GM18861 (cell line): Measurements from ENCODE around the gene FAN1.

ENCODE experiments used
- ATAC-seq: cut with Tn5 transposase; IDR thresholded peaks from one replicate; pipeline ENCODE4 v1.9.1; 2021; ENCODE audit not compliant: unreplicated experiment

Gene FAN1

DNA sequence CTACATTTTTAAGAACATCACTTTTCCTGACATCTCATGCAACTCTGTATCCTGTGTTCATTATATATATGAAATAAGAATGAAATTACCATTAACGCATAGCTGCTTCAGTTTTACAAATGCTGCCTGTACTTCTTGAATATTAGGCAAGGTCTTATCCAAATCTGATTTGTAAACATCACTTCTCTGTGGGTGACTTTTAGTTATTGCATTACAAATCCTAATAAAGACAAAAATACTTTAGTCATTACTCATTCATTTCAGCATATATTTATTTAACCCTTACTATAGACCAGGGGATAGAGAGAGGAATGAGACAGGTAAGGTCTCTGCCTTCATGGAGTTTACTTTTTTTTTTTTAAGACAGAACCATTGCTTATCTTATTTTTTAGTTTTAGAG, 51.0 kb downstream of the FAN1 start:
- no peak for ATAC-seq

DNA sequence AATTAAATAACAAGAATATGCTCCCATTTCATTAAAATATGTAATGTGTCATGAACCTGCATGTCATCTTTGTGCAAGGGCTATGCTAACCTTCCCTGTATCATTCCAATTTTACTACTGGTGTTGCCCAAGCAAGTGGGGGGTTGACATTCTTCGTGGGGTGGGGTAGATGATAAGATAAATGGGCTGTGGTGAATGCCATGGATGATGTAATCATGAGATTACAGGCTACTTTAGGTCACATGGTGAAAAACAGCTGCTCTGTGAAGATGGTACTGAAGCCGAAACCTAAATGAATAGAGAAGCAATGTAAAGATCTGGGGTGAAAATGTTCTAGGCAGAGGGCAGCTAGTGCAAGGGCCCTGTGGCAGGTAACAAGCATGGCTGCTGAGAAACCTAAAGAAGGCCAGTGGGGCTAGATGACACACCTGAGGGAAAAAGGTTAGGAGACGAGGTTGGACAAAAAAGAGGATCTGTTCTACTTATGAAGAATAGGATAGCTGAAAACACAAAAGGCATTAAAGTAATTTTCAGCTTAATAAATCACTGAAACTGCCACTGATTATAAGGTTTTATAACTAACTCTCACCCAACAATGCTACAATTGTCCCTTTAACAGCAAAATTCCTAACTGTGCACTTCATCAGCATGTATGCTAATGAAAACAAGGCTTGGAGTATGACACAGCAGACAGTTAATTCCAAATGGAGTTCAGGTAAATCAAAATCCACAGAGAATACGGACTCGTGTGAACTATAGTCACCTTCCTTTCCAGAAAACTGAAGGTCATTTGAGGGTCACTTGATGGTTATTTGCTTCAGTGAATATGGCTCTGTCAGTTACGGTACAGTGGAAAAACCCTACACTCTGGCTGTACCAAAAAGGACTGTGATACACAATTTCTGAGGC, 52.8 kb downstream of the FAN1 start:
- no peak for ATAC-seq

DNA sequence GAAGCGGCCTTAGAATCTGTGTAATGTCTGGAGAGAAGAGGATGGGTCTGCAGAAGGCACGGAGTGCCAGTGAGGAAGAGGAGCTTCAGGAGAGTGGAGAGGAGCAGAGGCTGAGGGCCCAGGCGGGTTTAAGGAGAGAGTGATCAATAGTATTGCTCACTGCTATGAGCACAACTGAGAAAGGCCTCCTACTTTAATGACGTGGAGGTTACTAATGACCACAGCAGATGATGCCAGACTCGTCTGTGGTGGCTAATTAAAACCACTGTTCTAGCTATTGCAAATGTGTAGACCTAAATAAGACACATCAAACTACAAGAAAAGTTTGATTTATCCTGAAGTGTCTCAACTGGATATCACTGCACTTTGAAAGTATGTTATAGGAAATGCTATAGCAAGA, 54.5 kb downstream of the FAN1 start:
- no peak for ATAC-seq

DNA sequence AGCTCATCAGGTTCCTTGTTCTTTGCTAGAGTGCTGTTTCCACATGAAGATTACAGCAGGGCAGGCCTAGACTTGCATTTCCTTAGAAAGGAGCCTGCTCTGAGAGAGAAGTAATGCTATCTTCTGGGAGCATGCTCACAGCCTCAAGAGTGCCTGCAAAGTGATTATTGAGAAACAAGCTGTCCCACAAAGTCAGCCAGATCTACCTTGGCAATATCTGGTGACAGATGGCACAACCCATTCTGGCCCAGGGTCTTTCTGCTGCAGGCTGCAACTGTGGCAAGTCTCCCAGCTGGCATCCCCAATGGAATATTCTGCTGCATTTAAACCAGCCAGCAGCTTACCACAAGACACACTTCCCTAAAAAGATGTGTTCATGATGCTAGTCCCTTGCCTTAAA, 58.4 kb downstream of the FAN1 start:
- no peak for ATAC-seq

DNA sequence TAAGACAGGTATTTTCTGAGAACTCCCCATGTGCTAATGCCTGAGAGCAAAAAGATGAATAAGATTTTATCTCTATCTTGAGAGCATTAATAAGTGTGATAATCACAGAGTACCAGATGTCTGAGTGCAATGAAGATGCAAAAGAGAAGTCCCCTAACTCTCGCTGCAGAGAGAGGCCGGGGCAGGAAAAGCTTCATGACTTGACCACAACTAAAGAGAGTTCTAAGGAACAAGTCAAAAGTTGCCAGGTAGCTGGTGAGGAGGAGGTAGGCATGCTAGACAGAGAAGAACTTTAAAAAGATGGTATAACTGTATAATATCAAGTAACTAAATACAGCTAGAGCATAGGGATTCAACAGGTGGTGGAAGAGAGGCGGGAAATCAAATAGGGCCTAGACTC, 58.9 kb downstream of the FAN1 start:
- ATAC-seq, result no peak

DNA sequence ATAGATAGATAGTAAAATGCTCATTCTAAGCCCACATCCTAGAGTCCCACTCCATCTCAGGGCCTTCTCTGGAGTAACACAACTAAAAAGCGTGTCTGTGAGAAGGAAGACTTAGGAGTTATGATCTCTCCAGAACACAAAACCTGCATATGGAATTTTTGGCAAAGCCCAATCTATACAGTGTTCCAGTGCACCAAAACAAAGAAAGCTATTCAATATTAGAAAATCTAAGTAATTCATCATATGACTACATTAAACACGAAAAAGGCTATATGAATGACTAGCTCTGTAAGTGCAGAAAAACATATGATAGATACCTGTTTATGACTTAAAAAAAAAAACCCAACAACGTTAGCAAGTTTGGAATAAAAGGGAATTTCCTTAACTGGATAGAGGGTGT, 60.0 kb downstream of the FAN1 start:
- no peak for ATAC-seq

DNA sequence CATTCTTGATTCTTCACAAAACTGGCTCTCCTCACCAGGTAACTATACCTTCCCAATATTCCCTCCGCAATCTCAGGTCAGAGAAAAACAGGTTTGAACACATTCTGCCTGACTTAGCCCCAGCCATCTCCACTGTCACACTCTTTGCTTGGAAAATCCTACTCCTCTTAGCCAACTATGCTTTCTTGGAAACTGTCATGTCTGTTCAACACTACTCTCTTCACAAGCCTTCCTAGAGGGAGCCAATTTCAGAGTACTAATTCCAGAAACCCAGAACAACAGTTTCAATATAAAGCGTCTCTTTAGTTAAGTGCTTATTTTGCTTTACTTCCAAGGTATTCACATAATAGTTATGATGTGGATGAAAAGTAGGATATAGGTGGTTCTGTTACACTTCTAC, 66.0 kb downstream of the FAN1 start:
- ATAC-seq, result no peak

DNA sequence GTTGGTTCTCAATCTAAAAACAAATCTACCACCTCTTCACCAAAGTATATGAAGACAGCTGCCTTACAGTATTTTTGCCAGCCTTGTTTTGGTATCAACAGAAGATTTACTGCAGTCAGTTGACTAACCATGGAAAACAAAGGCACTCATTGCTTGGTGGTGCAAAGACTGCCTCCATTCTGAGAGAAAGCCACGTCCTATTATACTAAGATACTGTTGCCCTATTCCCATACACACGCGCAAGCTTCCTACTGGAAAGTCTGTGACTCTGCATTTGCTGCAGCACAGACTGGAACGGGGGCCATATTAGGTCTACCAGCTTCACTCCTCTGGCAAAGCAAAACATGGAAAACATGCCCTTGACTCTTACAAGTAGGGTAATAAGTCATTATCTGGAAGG, 69.7 kb downstream of the FAN1 start:
- no peak for ATAC-seq

DNA sequence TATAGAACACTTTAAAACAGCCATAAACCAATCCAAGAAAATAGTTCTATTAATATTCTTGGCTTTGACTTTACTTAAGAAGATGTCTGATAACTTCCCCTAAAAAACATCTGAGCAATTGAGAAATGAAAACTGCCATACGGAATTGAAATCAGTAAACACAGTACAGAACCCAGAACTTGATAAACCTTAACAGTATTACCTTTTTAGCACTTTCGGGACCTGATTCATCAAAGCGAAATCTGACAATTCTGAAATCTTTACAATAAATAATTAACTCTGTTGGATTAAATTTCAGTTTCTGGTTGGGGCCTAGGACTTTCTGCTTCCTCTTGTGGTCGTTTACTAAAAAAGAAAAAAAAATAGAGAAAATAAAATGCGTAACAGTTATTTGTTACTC, 70.4 kb downstream of the FAN1 start:
- ATAC-seq, result no peak

DNA sequence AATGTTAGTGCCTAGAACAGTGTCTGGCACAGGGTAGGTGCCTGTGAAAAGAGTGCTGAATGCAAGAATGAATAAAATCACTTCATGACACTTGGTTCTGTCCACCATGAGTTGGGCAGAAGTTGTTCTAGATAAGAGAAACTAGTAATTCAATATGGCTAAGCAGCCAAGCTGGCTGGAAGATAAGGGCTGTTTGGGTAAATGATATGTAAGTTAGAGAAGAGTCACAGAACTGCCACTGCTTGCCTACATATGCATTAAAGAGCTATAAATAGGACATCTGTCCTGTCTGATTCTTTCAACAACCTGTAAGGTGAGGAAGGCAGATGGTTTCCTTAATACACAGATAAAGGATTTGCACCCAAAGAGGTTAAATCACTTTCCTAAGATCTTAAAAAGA, 74.6 kb downstream of the FAN1 start:
- no peak for ATAC-seq

DNA sequence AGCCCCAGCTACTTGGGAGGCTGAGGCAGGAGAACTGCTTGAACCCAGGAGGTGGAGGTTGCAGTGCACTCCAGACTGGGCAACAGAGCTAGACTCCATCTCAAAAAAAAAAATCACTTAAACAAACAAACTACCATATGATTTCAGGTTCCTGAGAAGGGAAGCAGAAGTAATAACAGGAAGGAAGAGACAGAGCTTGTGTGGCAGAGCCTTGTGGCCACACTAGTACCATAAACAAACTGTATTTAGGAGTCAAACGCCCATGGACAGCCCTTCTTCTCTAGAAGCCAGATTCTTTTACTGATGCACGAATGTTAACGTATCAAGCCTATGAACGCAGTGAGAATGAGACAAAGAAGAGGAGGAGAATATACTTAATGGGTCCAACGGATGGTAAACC, 75.7 kb downstream of the FAN1 start:
- ATAC-seq, result no peak

DNA sequence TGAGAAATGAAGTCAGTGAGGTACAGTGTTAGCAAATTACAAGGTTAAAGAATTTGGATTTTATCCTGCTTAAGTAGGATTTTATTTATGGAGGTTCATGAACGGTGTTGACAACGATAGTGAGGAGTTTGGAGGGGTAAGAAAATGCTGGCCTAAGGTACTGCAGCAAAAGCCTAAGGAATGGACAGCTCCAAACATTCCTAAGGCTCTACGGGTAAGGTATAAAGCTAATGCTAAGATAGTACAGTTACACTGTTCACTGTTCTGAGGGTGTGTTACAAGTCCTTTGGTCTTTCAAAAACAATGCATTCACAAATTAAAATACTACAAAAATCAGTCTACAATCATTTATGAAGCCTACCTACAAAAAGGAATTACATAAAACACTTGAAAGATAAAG, 80.4 kb downstream of the FAN1 start:
- no peak for ATAC-seq

DNA sequence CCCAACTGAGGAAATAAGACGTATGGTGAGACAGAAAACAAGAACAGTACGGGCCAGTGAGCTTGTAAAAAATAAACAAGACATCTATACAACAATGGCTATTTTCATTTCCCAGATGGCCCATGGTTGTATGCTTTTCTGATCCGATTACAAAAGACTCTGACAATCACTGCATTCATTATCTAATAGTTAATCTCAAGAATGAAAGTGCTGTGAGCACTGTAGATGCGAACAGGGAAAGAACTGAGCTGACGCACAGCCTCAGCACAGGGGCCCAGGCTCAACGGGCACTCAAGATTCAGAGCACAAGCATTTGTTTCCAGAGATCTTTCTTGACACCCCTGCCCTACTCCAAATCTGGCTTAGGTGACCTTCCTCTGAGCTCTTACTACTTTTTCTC, 80.8 kb downstream of the FAN1 start:
- no peak for ATAC-seq

DNA sequence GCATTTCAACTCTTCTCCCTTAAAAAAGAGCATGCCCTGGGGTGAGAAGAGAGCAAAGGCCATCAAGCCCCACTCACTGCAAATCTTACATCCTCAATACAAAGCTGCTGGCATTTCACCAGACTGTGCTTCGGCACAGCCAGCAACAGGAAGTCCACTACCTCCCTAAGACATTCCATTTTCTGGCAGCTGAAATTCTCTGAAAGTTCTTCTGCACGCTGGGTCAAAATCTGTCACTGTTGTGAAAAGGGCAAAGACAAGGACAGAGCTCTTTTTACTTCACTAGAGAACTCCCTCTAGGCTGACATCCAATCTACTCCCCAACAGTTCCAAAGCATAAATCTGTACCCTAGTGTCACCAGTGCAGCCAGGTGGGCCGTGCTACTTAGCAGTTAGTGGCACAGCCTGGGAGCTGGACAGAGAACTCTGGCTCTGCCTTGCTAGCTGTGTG, 81.4 kb downstream of the FAN1 start:
- ATAC-seq, result no peak

DNA sequence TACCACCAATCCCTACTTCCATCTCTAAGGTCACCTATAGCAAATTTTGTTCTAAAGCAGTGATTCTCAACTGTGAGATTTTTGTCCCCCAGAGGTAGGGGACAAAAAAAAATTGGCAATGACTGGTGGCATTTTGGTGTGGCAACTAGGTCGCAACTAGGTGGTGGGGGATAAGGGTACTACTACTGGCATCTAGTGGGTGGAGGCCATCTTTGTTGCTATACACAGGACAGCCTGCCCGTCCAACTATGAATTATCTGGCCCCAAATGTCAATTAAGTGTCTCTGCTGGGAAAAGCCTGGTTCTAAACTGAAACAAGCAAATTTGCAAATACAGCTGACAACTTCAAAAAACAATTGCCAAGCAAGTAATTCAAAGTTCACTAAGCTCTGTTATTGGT, 86.3 kb downstream of the FAN1 start:
- no peak for ATAC-seq

DNA sequence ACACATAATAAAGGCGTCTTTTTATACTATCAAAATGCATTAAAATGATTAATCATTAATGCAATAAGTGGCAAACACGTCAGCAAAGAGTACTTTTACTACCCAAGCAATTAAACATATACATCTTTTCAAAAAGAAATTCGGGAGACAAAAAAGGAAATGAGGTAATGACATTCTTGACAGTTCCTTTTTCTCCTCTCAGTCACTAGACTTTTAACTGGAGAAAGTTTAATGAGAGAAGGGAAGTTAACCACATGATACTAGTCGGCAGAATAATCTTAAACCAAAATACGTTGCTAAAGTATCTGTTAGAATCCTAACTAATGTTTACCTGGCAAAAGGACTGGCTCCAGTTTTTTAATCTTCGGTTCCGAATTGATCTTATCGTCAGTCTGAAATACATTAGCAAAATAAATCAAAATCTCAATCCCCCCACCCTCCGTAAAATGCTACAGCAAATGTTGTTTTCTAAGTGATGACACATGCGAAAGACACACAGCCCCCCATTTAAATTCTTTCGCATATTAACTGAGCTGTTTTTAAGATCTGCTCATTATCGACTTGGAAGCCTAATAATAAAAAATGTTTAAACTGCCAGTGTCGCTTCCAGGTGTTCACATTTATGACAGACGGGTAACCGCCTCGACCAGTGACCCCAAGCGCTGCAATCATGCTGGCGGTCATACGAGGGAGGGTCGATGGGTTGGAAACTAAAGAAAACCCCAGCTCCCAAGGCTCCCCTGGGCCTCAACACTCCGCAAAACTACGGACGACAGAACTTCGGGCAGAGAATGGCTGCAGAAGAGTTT, 86.9 kb downstream of the FAN1 start:
- ATAC-seq, result no peak

DNA sequence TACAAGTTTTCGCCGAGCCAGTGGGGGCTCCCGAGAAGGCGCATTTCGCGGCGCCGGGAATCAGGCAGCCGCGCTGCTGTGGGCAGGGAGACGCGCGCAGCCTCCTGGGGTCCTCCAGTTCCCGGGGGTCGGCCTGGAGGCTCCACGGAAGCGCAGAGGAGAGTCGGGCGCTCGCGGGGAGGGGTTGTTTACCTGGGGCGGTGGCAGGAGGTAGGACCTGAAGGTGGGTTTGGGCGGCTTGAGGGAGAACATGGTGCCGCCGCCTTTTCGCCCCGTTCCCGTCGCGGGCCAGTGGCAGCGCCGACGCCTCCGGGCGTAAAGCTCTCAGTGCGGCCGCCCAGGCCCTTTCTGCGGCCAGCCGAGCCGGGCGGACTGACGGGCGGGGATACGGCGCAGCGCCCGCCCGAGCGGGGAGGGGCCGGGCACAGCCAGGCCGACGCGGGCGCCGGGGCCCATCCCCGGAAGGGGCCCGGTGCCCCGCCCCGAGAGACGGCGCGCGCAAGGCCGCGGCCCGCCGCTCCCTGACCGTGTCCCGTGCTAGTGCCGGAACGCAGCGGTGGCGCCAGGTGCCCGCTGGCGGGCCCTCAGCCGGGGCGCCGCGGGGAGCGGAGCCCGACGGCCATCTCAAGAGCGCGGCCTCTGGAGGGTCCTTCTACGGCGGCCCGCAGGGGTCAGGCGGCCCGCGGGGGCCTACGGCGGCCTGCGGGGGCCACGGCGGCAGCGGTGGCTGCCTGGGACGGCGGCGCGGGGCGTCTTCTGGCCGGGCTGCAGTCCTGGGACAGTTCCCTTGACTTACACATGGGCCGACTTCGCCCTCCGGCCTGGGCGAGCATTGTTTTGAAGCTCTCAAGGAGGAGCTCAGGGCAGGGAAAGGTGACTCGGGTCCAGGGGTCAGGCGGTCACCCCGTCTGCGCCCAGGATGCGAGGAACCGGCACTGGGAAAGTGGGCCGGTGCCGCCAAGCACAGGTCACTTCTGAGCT, 87.8 kb downstream of the FAN1 start, which contains the start of gene MTMR10:
Gene MTMR10, minus strand, starts transcription at position 374 of the 981 bp plus-strand sequence. Its CDS starts 122 bp downstream, at position 252.
- ATAC-seq, result peak; percentile 78

DNA sequence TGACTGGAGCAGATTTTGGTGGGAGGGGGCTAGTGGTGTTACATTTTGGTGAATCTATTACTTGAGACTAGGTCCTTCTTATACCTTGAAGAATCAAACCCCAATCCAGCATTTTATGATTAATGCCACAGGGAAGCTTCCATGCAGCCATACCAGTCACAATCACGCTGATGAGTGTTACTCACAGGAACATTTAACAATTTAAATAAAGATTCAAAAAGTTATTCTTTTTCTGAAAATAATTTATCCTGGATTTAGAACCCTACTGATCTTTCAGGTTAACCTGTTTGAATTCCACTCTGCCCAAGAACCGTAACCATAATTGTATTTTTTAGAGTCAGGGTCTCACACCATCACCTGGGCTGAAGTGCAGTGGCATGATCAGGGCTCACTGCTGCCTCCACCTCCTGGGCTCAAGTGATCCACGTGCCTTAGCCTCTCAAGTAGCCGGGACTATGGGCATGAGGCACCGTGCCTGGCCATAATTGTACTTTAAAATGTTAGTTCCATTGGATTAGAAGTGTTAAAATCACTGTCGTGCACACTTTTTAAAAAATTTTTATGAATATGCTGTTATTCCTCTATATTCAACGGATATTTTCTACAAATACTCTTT, 88.6 kb downstream of the FAN1 start:
- no peak for ATAC-seq
